Mononuclear cell (primary cell): Measurements from ENCODE around the gene SF3B6. TPM values are rescaled to one million over a fixed set of nuclear protein-coding genes. Genes with fewer than 3 reads are reported as not detected.
"Not testable (repeated sequence)": the region's sequence is repeated elsewhere in the genome, so short reads cannot be mapped to it uniquely, and the experiment has no call there.

ENCODE experiments used
- H3K27me3 ChIP-seq: 2 replicates; pipeline ENCODE4 v1.6.0; 2011; ENCODE audit warnings: low read length, control low read depth; ENCODE audit not compliant: insufficient read depth
- H3K4me1 ChIP-seq: 2 replicates; pipeline ENCODE4 v1.5.1; 2011; ENCODE audit warnings: mild to moderate bottlenecking, low read length, control low read depth; ENCODE audit not compliant: insufficient read depth
- H3K4me3 ChIP-seq: 2 replicates; pipeline ENCODE4 v1.5.1; 2011; ENCODE audit warnings: mild to moderate bottlenecking, low read length, moderate library complexity
- H3K9me3 ChIP-seq: 2 replicates; pipeline ENCODE4 v1.5.1; 2011; ENCODE audit warnings: low read depth, mild to moderate bottlenecking, control low read depth, low read length
- total RNA-seq: library from RNA; depleted of rRNA; stranded (reverse); fragments of >200 nt; gene quantifications from one replicate; pipeline ENCODE4 v1.2.3, GENCODE V29; 2012

The SF3B6 gene
- total RNA-seq, 1 donor, result 107 TPM

DNA sequence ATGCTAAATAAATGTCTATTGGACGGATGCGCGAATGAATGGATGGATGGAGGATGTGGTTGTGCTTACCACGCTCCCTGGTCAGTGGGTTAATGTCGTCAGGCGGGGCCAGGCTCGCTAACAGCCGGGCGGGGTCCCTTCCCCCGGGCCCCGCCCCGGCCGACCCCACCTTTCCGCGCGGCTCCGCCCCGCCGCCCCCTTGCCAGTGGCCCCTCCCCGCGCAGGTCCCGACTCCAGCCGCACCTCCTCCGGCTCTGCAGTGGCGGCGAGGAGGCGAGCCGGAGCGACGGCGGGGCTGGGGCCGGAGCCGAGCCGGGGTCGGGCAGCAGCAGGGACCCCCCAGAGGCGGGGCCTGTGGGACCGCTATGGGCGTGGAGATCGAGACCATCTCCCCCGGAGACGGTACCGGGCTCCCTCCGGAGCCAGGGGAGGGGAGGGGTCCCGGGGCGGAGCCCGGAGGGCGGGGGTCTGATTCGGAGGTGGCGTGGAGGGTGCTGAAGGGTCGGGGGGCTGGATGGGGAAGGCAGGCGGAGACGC is 26.6 kb downstream of the SF3B6 start, which contains the start of gene FKBP1B:
TSS of gene FKBP1B (plus strand) at position 257 of the 537 bp plus-strand sequence. CDS start at position 366, 109 bp downstream.
- H3K4me3 ChIP-seq, result peak within 1 kb of the TSS; percentile 42
- H3K9me3 ChIP-seq, result no peaks in the 10 kb centered on the region

DNA sequence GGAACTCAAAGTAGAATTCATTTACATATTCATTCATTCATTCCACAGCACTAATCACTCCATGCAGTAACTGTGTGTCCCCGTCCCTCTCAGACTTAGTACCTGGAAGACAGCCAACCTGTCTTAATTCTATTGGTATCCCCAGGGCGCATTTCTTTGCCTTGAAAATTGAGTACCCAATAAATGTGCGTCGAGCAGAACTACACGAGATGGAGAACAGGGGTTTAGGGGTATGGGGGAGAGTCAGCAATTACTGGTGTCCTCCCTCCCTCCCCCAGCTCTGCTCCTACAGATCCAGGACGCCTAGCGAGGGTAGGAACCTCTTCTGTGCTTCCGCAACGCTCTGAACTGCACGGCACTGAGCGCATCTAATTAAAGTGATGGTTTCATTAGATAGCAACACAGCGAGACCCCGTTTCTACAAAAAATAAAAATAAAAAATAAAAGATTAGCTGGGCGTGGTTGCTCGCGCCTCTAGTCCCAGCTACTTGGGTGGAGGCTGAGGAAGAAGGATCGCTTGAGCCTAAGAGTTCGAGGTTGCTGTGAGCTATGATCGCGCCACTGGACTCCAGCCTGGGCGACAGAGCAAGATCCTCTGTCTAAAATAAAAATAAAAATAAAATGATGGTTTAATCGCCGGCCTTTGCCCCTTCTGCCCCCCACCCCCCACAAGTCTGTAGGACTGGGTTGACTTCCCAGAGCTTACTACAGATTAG is 27.2 kb downstream of the SF3B6 start:
- Histone ChIP-seq H3K27me3 (peaks cover 17% of the 10 kb centered on the region), H3K4me1 (peaks cover 30% of the 10 kb centered on the region), H3K4me3 (peak overlapping the region; percentile 42), H3K9me3 (no peaks in the 10 kb centered on the region)

More for the DNA sequence above, 26.6 kb downstream of the SF3B6 start, which contains the start of gene FKBP1B:
- Histone ChIP-seq H3K27me3 (peaks cover 17% of the 10 kb centered on the region), H3K4me1 (peaks cover 30% of the 10 kb centered on the region)

DNA sequence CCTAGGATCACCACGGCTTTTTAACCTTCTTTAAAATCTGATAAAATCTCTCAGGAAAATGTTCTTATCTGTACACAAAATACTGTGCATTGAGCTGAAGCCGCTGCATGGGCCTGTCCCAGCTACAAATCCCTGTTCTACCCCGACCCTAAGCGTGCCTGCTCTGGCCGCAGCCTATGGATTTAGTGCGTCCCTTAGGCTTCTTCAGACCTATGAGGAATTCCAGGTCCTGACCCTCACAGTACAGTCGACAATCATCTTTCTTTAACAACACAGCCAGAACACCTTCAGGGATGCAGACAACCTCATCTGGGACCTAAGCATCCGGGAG is 28.5 kb downstream of the SF3B6 start:
- H3K27me3 ChIP-seq, result peaks cover 17% of the 10 kb centered on the region
- H3K4me1 ChIP-seq, result peaks cover 30% of the 10 kb centered on the region
- H3K4me3 ChIP-seq, result no peak overlapping the region

DNA sequence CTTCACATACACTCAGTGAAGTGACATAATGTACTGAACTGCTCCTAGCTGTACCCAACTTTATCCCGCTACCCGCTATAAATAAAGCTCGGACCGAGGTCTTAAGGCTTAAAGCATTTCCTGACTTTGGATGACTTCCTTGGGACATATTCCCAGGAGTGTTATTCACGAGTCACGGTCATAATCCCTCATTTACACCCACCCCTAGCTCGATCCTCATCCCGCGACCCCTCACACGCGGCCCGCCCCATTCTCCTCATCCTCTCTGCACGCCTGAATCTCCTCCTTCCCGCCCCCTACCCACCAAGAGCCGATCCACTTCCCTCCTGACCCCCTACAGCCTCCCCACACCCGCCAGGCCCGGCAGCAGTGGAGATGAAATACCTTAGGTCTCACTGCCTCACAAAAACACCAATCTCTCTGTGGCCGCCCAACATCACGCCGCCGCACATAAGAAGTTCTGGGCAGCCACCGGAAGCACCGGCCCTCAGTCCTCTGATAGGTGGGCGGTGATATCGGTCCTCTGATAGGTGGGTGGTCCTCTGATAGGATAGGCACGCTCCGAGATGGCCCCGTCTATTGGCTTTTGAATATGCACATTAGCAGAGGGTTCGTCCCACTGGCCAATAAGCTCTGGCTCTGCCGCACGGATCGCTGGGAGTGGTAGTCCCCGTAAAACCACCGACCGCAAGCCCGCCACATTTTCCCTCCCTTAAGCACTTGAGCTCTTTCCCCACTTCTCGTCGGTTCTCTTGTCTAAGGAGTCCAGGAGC is 29.0 kb downstream of the SF3B6 start, which contains the start of gene WDCP:
TSS of gene WDCP (minus strand) at position 462 of the 773 bp plus-strand sequence. CDS start 7,897 bp downstream, outside the sequence.
- no peaks in the 10 kb centered on the region for H3K9me3 ChIP-seq
- peaks cover 17% of the 10 kb centered on the region for H3K27me3 ChIP-seq
- peaks cover 30% of the 10 kb centered on the region for H3K4me1 ChIP-seq
- peak within 1 kb of the TSS; percentile 75 for H3K4me3 ChIP-seq

More for the DNA sequence above, 28.5 kb downstream of the SF3B6 start:
- H3K9me3 ChIP-seq, result no peaks in the 10 kb centered on the region

DNA sequence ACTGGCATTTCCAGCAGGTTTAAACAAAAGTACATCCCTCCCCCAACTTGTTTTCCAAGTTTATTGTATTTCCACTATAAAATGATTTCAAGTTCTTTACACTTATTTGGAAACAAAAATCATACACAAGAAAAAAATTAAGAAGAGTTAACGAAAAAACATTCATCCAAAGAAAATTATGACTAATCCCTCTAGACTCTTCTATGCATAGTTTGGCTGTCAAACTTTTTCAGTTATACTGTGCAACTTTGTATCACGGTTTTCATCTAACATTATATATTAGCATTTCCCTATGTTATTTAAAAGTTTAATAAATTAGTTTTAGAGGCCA is 29.6 kb downstream of the SF3B6 start:
- peak overlapping the region; percentile 75 for H3K4me3 ChIP-seq
- peaks cover 30% of the 10 kb centered on the region for H3K4me1 ChIP-seq
- no peaks in the 10 kb centered on the region for H3K9me3 ChIP-seq
- H3K27me3 ChIP-seq, result peaks cover 17% of the 10 kb centered on the region

DNA sequence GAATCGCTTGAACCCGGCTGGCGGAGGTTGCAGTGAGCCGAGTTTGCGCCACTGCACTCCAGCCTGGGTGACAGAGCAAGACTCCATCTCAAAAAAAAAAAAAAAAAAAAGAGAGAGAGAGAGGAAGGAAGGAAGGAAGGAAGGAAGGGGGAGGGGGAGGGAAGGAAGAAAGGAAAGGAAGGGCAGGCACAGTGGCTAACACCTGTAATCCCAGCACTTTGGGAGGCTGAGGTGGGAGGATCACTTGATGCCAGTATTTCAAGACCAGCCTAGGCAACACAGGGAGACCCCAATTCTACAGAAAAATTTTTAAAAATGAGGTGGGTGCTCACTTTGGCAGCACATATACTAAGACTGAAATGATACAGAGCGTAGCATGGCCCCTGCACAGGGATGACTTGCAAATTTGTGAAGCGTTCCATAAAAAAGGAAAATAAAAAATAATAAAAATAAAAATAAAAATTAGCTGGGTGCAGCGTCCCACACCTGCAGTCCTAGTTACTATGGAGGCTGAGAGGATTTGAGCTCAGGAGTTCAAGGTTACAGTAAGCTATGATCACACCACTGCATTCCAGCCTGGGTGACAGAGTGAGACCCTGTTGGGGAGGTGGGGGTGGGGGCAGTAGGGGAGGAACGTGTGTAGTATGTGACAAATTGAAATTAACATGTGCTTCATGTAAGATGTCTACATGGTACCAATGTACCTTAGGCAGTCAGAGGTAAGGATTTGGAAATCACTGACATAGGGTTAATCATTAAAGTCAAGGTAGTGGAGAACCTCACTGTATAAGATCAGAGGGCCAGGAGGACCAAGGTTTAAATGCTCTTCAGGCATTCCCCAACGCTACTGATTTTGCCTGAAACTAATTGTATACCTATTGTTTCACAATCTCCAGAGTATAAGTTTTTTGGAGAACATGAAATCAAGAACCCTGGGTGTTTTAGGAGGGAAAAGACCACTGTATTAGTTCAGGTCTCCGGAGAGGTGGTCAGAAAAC is 30.3 kb downstream of the SF3B6 start:
- H3K9me3 ChIP-seq, result no peaks in the 10 kb centered on the region
- no peak overlapping the region for H3K4me3 ChIP-seq
- H3K27me3 ChIP-seq, result peaks cover 17% of the 10 kb centered on the region
- H3K4me1 ChIP-seq, result peaks cover 30% of the 10 kb centered on the region

DNA sequence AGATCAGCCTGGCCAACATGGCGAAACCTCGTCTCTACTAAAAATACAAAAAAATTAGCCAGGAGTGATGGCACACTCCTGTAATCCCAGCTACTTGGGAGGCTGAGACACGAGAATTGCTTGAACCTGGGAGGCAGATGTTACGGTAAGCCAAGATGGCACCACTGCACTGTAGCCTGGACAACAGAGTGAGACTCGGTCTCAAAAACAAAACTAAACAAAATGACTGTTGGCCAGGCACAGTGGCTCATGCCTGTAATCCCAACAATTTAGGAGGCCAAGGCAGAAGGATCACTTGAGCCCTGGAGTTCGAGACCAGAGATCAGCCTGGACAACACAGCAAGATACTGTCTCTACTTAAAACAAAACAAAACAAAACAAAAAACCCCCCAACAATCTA is 33.0 kb downstream of the SF3B6 start:
- not testable (repeated sequence) for H3K9me3 ChIP-seq, H3K27me3 ChIP-seq, H3K4me3 ChIP-seq
- H3K4me1 ChIP-seq, result peaks cover 15% of the 10 kb centered on the region

DNA sequence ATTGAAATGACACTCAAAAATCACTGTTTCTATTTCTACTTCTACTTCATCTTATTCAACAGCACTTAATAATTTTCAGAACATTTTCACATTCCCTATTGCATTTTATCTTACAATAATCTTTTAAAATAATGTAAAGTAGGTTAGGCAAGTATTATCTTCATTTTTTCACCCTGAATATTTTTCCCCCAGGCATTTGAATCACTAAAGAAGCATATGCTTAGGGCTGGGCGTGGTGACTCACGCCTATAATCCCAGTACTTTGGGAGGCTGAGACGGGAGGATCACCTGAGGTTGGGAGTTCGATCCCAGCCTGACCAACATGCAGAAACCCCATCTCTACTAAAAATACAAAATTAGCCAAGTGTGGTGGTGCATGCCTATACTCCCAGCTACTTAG is 35.6 kb downstream of the SF3B6 start:
- no peak overlapping the region for H3K4me3 ChIP-seq
- no peaks in the 10 kb centered on the region for H3K4me1 ChIP-seq
- no peaks in the 10 kb centered on the region for H3K9me3 ChIP-seq
- H3K27me3 ChIP-seq, result no peaks in the 10 kb centered on the region

DNA sequence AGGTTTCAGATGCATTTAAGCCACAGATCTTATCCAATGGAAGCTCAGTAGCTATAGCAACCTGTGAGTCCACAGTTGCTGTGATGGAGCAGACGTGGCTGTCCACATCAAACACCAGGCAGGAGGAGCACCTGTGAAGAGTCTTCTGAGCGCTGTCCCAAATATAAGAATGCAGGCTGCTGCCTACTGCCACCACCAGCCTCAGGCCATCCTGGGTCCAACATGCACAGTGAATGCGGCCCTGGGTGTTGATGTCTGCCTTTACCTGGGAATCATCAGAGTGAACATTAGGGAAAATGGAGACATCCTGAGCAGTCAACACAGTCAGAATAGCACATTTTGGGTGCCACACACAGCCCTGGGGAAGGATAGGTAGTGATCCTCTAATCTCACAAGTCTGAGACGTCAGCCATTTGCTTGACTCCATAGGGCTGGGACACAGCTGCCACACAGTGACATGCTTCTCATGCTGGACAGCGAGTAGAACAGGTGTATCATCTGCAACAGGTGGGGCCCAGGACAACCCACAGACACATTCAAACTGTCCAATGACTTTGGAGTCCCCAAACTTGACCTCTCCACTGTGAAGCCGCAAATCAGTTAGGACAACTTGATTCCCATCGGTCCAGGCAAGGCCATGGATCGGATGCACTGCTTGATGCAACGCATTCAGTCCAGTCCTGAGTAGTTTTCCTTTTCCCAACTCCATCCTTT is 37.2 kb downstream of the SF3B6 start:
- Histone ChIP-seq H3K4me3 (no peak overlapping the region), H3K27me3 (no peaks in the 10 kb centered on the region), H3K4me1 (no peaks in the 10 kb centered on the region), H3K9me3 (no peaks in the 10 kb centered on the region)

DNA sequence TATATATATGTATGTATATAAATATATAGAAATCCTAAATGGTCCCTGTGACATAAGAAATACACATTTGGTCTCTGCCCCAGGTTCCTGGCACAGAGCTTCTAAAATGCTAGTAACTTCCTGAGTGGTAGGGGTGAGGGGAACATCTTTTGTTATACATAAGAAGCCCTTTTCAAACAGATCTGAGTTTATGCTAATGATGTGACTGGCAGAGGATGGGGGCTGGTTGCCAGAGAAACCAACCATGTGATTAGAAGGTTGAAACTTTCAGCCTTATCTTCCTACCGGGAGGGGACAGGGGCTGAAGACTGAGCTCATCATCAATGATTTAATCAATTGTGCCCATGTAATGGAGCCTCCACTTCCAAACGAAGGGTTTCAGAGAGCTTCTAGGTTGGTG is 49.9 kb downstream of the SF3B6 start:
- H3K4me1 ChIP-seq, result no peaks in the 10 kb centered on the region
- H3K9me3 ChIP-seq, result no peaks in the 10 kb centered on the region
- H3K27me3 ChIP-seq, result no peaks in the 10 kb centered on the region
- no peak overlapping the region for H3K4me3 ChIP-seq

DNA sequence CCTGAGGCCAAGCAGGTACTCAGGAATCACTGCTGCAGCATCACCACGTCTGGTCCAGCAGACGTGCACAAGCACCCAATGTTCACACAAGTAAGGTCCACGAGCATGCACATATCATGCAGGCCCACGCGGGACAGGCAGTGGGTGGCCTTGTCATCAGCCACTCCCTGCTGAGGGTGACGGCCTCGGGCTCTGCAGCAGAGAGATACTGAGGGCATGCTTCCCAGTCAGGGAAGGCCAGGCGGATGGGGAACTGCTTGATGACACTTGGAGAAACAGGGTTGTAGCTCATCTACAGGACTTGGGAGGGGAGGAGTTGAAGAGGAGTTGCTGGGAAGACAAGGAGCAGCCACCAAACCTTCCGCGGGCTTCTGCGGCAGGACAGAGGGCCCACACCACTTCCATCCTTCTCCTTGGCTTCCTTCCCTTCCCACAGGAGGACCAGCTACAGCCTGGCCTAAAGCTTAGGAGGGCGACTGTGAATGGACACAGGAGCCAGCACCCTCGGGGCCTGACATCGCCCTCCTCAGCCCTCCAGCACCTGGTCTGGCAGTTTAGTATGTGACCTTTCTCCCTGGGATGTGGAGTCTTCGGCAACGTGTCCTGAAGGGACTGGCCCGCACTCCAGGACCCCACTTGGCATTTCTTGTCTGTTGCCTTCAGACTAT is 51.0 kb downstream of the SF3B6 start:
- no peaks in the 10 kb centered on the region for H3K9me3 ChIP-seq
- no peaks in the 10 kb centered on the region for H3K4me1 ChIP-seq
- H3K4me3 ChIP-seq, result no peak overlapping the region
- H3K27me3 ChIP-seq, result no peaks in the 10 kb centered on the region

DNA sequence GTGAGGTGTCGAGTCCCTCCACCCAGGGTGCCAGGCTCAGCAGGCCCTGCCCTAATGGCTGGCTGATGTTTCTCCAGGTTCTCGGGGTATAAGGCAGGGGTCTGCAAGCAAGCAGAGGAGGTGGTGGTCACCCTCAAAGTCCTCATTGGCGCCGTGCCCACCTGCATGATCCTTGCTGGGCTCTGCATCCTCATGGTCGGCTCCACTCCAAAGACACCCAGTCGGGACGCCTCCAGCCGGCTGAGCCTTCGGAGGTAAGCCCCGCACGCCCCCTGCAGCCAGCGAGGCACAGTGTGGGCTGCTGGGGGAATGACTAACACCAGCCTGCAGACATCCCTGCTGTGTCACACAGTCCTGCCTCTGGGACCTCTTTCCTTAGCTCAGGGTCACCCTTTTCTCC is 52.1 kb downstream of the SF3B6 start:
- Histone ChIP-seq H3K27me3 (no peaks in the 10 kb centered on the region), H3K4me3 (no peak overlapping the region), H3K9me3 (no peaks in the 10 kb centered on the region), H3K4me1 (no peaks in the 10 kb centered on the region)

DNA sequence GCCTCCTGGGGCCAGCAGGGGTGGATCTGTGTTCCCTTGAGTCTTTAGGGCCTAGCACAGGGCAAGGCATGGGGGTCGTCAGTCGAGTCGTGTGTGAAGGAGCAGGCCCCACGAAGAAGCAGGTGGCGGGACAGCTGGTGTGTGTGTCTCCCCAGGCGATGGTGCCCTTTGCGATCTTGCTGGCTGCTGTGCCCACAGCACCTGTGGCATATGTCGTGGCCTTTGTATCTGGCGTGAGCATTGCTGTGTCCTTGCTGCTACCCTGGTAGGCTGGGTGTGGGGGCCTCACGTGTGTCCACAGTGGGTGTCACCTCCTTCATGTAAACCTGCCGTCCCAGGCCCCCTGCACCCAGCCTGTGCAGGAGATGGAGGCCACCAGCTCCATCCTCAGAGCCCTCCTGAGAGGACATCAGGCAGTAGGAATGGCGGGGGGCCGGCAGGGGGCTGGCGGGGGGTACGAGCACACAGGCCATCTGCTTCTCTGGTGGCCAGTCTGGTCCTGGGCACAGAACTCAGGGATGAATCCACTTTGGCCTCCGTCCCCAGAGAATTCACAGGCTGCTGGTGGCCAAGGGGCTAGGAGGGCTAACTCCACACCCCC is 53.1 kb downstream of the SF3B6 start:
- Histone ChIP-seq H3K4me3 (no peak overlapping the region), H3K9me3 (no peaks in the 10 kb centered on the region), H3K4me1 (no peaks in the 10 kb centered on the region), H3K27me3 (no peaks in the 10 kb centered on the region)
